Epithelial cell of proximal tubule (primary cell): Measurements from ENCODE around the gene ZNF664. TPM values are rescaled to one million over a fixed set of nuclear protein-coding genes. Genes with fewer than 3 reads are reported as not detected.

Experiments
- DNase-seq: peaks from one replicate; pipeline ENCODE4 v3.0.0-alpha.2; 2011; ENCODE audit warnings: low read depth
- H3K4me3 ChIP-seq: 2 replicates; pipeline ENCODE4 v1.5.1; 2011; ENCODE audit warnings: low read depth, mild to moderate bottlenecking, low read length
- CTCF ChIP-seq: conservative IDR thresholded peaks from 2 replicates; pipeline ENCODE4 v1.5.1; 2012; ENCODE audit warnings: low read depth, mild to moderate bottlenecking, low read length
- total RNA-seq: library from RNA; depleted of rRNA; stranded (reverse); fragments of >200 nt; gene quantifications from 2 replicates; pipeline ENCODE4 v1.2.3, GENCODE V29; 2015

Gene ZNF664
- total RNA-seq, 1 donor from 2014 or later, result 41.7 TPM

GRCh38 chr12:124004233-124004875 is 31.3 kb downstream of the ZNF664 start:
- TF ChIP-seq CTCF, result no peak
- H3K4me3 ChIP-seq, result no peak overlapping the region
- DNase-seq, result no peak

- no peak for DNase-seq
- H3K4me3 ChIP-seq, result no peak overlapping the region
- no peak for TF ChIP-seq CTCF
These were observed 33.2 kb downstream of the ZNF664 start for GRCh38 chr12:124006085-124006845.

- no peak for TF ChIP-seq CTCF
- DNase-seq, result no peak
- no peak overlapping the region for H3K4me3 ChIP-seq
These were observed 34.1 kb downstream of the ZNF664 start for GRCh38 chr12:124006846-124007713.

GRCh38 chr12:124007826-124008570 is 35.0 kb downstream of the ZNF664 start:
- no peak for DNase-seq
- no peak for TF ChIP-seq CTCF
- H3K4me3 ChIP-seq, result no peak overlapping the region

GRCh38 chr12:124008595-124008994 is 35.6 kb downstream of the ZNF664 start:
- no peak for DNase-seq
- no peak overlapping the region for H3K4me3 ChIP-seq
- TF ChIP-seq CTCF, result no peak

GRCh38 chr12:124009781-124010180 is 36.8 kb downstream of the ZNF664 start:
- no peak for DNase-seq
- H3K4me3 ChIP-seq, result no peak overlapping the region
- TF ChIP-seq CTCF, result no peak
